Activated CD4-positive, alpha-beta T cell treated with anti-CD3 and anti-CD28 coated beads, Interleukin-10, Interleukin-2, amounts not matched to agents 100 ng/mL and 50 ng/mL, durations not matched to agents 16 hours and 8 hours (primary cell): ENCODE results near the gene GPX4.
A peak's percentile ranks its signal among the peaks of the same experiment; 100 is the strongest.

Experiments used
- DNase-seq: peaks from one replicate; pipeline ENCODE4 v3.0.0-alpha.2; 2020

Gene GPX4

DNA sequence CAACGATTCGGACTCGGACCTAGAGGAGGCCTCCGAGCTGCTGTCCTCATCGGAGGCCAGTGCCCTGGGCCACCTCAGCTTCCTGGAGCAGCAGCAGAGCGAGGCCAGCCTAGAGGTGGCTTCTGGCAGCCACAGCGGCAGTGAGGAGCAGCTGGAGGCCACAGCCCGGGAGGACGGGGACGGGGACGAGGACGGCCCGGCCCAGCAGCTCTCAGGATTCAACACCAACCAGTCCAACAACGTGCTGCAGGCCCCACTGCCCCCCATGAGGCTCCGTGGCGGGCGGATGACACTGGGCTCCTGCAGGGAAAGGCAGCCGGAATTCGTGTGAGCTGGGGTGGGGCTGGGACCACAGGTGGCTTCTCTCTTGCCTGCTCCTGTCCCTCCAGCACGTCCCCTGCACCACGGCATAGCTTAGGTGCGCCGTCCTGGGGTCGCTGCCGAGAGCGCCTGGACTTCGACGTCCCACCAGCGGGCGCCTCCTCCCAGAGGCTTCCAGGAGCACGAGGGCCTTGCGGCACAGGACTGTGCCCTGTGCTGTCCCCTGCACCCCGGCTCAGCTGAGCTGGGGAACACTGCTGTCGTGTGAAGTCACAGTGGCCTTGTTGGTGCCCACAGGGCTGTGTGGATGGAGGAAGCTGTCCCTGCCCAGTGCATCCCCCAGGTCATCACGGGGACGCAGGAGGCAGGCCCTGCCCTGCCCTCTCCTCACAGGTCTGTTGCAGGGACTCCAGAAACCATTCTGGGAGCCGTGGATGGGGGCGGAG lies 17.9 kb upstream of the GPX4 start:
- no peak for DNase-seq

DNA sequence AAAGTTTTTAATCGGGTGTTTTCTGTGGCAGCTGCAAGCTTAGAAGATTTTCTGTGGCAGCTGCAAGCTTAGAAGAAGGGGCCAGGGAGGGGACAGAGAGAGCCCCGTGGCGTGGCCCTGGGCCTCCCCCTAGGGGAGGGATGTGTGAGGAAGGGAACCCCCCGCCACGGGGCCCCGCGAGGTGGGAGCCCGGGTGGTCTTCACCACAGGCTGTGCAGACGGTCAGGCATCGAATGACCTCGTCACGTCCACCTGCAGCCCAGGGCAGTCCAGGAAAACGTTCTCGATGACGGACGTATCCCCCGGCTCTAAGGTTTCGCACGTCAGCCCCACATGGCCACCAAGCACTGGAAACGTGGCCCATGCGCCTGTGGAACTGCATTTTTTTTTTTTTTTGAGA lies 17.2 kb upstream of the GPX4 start:
- DNase-seq = no peak

DNA sequence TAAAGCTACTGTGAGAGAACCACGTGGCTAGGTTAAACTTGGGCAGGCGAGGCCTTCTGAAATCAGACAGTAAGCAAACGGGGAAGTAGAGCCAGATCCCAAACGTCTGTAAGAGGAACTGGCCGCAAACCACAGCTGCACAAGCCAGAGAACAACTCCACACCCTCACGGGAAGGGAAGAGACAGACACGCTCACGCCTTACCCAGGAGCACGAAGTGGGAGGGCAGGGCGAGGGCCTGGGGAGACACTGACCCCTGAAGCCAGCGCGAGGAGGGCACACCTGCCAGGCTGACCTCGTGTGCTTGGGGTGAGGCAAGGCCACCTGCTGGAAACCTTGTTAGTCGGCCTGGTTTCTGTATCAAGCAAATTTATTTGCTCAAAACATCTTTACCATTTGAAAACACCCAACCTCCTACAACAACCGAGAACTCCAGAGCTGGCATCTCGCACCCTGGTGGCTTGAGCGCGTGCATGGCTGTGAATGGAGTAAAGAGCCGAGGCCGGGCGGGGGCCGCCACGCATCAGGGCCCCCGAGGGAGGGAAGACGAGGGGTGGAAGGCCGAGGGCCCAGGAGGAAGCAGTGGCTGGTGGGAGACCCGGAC lies 15.9 kb upstream of the GPX4 start:
- DNase-seq = peak; percentile 53

DNA sequence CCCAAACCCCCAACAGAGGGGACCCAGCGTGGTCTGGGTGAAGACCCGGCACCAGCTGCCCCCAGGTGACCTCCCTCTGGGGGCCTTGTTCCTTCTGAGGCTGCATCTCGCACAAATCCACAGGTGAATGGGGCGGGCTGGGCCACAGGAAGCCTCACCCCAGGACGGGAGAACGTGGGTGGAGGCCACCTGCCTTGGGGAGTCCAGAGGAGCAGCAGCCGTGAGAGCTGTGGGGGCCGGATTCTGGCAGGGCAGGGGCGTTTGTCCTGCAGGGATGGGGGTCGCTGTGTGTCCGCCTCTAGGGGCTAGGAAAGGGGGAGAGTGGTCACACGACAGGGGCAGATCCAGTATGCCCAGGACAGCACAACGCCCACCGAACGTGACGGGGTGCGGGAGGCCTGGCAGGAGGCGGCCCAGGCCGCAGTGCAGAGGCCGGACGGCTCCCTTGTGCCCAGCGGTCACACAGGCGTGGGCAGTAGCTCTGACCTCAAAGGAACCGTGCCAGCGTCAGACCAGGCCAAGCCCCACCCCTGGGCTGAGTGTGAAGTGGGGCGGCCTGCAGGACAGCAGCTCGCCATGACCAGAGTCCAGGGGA lies 15.3 kb upstream of the GPX4 start:
- DNase-seq = no peak

DNA sequence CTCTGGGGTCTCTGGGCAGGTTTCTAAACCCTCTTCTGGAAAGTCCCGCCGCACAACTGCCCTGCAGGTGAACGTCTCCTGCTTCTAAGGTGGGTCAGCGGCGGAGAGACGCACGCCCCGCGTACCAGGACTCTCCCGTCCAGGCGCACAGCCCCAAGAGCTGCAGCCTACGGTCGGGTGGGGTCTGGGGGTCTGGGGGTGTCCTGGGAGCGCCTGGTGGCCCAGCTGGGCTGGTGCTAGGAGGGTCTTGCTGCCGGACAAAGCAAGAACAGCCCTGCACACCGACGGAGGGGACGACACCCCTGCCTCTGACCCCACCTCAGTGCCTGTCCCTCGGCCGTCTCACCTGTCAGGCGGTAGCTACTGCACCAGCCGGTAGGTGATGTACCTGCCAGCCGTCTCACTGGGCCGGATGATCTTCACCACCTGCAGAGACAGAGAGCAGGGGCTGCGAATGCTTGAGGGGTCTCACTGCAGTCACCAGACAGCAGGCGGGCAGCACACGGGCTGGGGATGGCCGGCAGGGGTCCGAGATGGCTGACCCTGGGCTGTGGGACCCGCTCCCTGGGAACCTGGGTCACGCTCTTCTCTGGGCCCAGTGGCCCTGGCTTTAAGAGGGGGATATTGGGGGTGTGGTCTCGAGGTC lies 14.5 kb upstream of the GPX4 start:
- no peak for DNase-seq

DNA sequence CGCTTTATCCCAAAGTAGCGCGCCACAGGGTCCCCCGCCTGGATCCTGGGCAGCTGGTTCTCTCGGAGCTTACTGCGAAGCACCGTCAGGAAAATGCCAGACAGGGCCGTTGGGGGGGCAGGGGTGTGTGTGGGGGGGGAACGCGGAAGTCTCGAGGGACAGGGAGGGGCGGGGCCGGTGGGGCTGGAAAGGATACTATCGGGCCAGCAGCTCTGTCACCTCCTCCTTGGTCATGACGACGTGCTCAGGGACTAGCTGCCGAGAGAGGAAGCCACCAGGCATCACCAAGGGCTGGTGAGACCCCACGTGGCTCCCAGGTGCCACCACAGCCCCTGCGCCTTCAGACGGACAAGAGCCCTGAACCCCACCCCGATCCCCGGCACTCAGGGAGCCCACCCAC lies 13.9 kb upstream of the GPX4 start:
- no peak for DNase-seq

DNA sequence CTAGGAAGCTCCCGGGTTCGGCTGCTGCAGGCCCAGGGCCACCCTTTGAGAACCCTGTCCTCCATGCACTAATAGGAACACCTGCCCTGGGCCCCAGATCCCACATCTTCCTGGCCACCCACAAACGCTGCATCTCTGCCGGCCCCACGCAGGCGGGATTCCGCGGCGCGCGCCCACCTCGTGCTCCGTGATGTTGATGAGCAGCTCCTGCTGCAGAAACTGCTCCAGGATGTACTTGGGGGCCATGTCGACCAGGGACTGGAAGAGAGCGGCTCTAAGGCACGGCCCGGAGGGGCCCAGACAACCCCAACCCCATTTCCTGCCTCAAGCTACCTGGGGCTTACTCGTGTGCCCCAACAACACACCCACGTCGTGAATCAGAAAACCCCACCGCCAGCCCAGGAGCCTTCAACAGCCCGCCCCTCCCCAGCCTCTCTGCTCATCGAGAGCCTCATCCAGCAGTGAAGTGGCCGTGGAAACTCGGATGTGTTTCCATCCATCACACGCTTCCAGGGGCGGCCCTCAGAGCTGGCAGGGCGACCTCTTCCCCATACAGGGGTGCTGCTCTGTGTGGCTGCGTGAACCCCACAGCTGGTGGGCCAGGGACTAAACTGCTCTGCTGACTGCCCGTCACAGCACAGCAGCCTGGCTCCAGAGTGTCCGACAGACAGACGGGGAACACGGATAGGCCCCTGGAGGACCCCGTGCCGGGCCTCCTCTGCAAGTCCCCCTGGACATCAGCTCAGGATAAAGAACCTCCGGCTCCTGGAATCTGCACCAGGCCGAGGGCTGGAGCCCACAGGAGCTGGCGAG lies 12.9 kb upstream of the GPX4 start:
- no peak for DNase-seq

DNA sequence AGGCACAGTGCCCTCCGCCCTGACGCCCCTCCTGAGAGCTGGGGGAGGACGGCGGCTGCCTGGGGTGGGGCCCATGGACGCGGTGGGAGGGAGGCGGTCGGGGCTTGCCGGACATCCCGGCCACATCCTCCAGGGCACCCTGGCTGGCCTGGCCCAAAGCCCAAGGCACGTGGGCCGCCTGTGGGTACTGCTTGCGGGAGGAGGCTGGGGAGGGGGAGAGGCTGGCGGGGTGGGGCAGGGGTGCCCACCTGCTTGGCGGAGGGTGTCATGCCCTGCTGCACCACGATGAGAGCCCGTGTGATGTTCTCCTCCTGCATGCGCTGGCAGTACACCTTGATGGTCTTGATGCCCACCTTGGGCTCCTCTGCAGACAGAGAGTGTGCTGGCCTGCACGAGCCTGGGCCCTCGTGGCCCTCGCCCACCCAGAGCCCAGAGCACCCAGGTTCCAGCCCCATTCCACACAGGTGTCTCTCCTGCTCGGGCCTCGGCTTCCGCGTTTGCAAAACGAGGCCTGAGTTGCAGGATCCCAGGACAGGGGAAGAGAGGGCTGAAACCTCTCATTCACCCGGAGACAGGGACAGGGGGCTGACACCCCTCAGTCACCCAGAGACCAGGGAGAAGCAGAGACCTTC lies 12.1 kb upstream of the GPX4 start:
- no peak for DNase-seq

DNA sequence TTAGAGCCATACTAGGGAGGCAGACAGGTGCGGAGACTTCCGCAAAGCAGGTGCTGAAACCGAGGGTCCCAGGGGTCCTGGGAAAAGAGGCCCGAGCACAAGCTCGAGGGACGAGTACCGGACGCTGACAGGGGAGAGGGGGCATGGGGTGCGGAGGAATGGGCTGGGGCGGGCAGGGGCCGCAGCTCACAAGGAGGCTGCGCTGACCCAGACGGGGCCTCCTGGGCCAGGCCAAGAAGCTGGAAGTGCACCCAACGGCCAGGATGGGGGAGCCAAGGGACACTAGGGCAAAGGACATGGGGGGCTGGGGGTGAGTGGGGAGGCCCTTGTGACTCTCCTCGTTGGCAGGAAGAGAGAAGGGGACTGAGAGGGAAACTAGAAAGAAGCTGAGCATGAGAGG lies 10.5 kb upstream of the GPX4 start:
- DNase-seq = no peak

DNA sequence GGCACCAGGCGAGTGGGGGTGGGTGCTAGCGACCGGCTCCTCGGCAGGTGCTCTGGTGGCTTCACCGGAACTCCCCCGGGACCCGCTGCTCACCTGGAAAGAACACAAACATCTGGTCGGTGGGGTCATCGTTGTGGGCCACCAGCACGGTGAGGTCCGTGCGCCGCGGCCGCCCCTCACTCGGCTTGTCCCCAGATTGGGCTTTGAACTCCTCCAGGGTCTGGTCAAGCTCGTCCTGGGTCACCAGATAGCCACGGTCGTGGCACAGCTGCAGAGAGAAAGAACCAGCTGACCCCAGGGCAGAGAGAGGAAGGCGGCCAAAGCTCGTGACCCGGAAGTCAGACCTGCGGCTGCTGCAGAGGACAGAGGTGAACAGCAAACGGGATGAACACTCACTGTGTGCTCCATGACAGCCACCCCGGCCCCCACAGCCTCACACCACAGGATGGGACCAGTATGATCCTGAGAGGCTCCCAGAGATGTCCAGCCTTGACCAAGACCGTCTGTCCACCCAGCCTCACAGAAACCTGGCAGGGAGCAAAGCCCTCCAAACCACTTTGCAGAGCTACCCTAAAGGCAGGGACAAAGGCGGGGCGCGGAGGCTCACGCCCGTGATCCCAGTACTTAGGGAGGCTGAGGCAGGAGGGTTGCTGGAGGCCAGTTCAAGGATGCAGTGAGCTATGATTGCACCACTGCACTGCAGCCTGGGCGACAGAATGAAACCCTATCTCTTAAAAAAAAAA lies 9.8 kb upstream of the GPX4 start:
- no peak for DNase-seq

DNA sequence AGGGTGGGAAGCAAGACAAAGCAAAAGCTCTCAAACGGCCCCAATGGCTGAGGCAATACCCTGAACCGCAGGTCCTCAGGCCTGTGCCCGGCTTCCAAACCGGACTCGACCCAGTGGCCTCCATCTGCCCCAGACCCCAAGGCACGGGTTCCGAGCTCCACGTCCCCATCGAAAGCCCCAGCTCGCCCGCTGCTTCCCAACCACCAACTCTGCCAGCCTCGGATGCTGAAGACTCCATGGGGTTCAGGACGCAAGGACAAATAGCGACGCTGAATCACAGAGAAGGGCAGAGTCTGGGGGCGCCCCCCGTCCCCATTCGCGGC lies 9.2 kb upstream of the GPX4 start:
- no peak for DNase-seq

DNA sequence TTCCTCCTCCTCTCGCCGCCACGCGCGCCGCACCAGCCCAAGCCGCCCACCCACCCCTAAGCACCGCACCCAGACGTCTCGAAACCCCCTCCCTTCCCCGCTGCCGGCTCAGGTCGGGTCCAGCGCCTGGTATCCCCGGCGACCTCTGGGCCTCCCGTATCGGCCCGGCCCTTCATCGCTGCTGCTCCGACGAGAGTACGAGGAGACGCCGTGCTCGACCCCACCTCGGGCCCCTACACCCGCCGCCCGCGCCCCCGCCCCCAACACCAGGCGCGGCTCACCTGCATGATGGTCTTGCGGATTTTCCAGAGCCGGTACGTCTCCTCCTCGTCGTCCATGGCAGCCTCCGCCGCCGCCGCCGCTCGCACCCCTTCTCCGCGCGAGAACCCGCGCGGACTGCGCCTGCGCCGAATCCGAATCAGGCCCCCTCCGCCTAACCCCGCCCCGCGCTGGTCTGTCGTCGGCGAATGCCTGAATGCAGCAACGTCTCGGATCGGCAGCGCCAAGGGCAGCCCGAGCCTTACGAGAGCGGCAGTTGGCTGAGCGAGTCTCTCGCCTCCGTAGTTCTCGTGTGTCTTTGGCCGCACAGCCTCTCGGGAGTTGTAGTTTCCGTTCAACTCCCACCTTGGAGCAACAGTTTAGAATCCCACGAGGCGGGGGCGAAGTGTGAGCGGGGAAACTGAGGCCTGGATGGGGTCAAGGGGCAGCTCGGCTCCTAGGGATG lies 8.7 kb upstream of the GPX4 start, which contains the start of gene POLR2E:
Gene POLR2E (minus strand): TSS at position 398 of the 724 bp plus-strand sequence. CDS start 60 bp downstream, at position 338.
- DNase-seq = peak; percentile 99

DNA sequence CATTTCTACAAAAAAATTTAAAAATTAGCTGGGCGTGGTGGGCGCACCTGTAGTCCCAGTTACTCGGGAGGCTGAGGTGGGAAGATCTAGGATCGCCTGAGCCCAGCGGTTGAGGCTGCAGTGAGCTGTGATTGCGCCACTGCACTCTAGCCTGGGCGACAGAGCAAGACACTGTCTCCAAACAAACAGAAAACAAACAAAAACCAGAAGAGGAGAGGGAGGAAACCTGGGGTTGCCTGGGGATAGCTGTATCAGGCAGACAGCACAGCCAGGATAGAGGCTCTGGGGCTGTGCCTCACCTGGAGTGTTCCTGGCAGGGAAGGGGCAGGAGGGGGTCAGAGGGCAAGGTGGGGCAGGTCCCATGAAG lies 6.0 kb upstream of the GPX4 start:
- no peak for DNase-seq

DNA sequence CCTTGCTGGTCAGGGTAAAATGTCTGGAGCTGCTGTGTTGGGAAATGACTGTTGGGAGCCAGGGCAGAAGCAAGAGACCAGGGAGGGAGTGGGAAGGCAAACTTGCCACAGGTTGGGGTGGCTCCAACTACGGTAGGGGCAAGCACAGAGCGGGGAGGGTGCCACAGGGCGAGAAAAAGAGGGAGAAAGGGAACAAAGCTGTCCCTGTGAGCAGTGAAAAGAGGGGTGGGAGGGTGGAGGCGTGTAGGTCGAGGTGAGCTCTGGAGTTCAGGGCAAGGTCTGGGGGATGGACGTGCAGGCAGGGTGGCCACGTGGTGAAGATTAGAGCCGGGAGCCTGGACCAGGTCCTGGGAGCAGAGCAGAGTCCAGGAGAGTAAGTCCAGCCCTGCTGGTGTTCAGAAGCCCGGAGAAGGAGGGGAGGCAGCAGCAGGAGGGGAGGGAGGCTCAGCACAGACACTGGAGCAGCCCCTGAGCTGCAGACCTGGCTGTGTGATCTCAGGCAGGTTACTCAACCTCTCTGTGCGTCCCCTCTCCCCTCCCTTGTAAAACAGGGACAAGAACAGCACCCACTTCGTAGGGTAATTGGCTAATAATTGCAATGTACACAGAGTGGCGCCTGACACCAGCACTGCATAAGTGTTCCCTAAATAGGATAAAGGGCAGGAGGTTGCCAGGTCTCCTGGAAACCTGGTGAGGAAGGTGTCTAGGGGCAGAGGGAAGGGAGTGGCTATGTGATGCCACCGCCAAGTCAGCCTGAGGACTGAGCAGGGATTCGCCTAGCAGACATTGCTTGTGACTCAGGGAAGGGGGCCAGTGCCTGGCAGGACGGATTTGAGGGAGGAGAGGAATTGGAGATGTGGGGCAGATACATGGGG lies 5.4 kb upstream of the GPX4 start:
- no peak for DNase-seq

DNA sequence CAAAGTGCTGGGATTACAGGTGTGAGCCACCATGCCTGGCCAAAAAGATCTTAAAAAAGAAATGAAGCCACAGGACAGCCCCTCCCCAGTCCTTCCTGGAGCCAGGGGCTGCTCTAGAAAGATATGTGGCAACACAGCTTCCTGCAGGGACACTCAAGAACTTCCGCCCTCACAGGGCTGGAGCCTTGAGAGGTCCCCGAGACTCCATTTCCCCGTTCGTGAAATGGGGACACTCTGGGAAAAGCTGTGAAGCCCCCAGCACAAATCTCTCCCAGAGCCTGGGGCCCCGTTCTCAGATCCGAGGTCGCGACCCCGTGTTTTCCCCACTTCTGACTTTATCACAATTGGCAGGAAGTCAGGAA lies 2.5 kb upstream of the GPX4 start:
- DNase-seq = no peak

DNA sequence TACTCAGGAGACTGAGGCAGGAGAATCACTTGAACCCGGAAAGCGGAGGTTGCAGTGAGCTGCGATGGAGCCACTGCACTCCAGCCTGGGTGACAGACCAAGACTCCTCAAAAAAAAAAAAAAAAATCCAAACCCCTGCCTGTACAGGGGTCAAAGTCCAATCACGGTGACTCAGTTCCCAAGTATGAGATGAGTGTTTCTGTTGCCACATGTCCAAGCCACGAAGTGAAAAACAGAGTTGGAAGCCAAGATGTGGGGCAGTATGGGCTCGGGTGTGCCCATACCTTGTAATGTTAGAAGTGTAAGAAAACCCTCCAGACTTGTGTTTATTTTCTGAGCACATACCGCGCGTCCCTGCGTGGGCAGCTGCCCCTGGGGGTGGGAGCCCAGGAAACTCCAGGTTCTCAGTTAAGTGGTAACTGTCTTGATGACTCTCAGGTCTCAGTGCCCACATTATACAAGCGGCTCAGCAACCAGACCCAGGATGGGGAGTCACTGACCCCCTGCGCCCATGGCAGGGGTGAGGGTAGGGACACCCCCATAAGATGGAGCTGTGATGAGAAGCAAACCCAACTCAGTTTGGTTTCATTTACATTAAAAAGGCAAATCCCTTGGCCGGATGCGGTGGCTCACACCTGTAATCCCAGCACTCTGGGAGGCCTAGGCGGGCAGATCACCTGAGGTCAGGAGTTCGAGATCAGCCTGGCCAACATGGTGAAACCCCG lies 1.2 kb upstream of the GPX4 start:
- peak; percentile 91 for DNase-seq

DNA sequence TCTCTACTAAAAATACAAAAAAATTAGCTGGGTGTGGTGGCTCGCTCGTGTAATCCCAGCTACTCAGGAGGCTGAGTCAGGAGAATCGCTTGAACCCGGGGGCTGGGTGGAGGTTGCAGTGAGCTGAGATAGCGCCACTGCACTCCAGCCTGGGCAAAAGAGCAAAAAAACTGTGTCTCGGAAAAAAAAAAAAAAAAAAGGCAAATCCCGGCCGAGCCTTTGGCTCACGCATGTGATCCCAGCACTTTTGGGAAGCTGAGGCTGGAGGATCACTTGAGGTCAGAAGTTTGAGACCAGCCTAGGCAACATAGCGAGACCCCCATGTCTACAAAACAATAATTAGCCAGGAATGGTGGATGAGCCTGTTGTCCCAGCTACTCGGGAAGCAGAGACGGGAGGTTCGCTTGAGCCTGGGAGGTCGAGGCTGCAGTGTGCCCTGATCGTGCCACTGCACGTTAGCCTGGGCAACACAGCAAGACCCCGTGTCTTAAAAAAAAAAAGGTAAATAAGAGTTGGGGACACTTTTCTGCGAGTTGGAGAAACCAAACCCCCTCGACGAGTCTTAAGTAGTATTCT lies 574 bp upstream of the GPX4 start:
- DNase-seq = no peak

DNA sequence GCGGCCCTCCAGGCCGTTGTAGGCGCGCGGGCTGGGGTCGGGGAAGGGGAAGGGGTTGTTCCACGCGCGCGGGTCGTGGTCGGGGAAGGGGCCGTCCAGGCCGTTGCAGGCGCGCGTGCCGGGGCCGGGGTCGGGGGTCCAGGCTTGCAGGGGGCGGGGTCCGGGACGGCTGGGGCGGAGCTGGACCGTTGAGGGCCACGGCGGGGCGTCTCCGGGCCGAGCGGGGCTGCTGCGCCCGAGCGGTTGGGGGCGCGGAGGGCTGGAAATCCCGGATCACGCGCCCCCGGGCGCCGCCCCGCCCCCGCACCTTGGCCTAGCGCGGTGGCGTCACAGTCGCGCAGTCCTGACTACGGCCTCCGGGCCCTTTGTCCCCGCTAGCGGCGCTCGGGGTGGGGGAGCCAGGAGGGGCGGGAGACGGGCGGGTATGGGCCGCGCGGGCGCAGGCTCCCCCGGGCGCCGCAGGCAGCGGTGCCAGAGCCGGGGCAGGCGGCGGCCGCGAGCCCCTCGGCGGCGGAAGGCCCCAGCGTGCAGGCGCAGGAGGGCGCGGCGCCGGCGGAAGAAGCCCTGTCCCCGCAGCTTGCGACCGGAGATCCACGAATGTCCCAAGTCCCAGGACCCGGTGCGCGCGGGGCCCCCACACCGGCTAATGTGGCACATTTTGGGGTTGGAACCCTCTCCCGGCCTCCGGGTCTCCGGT lies 665 bp downstream of the GPX4 start:
- DNase-seq = peak; percentile 73
